ENCODE measurements around the gene MRAS.
"Not testable (repeated sequence)": the region's sequence is repeated elsewhere in the genome, so short reads cannot be mapped to it uniquely, and the experiment has no call there.

MRAS gene

DNA sequence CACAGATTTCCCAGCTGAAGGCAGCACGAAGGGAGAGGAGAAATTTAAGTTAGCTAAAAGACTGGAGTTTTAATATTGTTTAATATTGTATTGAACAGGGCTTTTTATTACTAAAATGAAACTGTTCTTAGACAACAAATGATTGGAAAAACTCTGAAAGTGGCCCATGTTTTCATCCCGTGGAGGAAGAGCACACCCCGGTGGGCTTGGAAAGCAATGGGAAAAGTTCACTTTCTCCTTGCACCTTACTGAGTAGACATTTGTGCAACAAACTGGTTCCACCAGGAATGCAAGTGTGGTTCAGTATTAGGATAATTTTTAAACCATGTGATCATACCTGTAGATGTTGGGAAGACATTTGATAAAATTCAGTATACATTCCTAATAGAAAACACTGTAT lies 77.8 kb downstream of the MRAS start:
- DNase-seq = no peak

DNA sequence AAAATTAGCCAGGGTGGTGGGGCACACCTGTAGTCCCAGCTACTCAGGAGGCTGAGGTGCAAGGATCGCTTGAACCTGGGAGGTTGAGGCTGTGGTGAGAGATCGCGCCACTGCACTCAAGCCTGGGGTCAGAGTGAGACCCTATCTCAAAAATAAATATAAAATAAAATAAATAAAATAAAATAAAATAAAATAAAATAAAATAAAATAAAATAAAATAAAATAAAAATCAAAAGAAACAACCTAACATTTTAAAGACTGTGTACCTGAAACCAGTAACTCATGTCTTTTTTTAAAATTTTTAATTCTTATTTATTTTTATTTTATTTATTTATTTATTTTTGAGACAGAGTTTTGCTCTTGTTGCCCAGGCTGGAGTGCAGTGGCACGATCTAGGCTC lies 78.4 kb downstream of the MRAS start:
- DNase-seq = not testable (repeated sequence)

DNA sequence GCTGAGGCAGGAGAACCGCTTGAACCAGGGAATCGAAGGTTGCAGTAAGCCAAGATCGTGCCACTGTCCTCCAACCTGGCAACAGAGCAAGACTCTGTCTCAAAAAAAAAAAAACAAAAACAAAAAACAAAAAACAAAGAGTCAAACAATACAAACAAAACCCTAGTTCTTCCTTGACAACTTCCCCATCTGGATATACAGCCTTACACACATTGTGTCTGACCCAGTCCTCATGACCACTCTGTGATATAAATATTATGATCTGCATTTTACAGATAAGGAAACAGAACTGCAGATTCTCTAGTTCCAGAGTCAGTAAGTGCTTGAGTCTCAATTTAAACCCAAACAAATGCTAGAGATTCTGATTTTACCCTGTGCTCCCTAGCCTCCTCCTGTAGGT lies 81.3 kb downstream of the MRAS start:
- no peak for DNase-seq

DNA sequence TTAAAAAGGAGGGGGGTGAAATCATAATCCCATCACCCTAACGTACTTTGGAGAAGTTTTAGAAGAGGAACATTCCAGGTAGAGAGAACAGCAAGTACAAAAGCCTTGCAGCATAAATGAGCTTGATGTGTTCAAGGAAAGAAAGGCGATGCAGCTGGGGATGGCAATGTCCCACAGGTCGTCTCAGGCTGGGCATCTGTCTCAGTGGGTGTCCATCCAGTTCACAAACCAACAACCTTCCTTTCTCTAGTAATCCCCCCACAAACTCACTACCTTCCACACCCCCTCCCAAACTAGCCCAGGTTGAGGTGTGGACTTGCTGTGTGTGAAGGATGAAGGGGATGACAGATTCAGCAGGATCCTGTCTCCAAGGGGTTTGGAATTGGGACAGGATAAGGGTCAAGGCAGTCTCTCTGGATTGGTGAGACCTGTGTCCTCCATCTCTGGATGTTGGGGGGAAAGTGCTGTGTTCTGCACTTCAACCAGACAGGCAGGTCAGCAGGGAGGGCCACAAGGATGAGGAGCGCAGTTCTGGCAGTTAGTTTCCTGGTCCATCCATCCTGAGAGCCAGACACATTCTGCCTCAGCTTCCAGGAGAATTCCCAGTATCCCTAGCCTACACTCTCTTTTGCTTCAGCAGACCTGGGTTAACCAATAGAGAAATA lies 84.3 kb downstream of the MRAS start:
- DNase-seq = no peak

DNA sequence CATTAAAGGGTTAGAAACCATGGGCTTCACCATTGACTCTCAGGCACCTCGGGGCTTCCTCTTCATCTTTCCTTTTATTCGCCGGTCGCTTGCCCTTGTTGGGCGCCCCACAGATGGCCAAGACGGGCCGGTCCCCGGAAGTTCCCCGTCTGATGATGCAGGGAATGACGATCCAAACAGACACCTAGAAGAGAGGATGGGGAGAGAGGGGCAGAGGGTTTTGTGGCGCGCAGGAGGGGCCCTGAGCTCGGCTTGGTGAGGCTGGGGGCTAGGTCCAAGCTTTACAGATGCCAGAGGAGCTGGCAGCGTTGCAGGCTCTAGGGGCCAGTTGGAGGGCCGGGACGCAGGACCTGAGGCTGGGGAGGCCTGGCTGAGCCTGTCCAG lies 85.5 kb downstream of the MRAS start:
- DNase-seq = no peak

DNA sequence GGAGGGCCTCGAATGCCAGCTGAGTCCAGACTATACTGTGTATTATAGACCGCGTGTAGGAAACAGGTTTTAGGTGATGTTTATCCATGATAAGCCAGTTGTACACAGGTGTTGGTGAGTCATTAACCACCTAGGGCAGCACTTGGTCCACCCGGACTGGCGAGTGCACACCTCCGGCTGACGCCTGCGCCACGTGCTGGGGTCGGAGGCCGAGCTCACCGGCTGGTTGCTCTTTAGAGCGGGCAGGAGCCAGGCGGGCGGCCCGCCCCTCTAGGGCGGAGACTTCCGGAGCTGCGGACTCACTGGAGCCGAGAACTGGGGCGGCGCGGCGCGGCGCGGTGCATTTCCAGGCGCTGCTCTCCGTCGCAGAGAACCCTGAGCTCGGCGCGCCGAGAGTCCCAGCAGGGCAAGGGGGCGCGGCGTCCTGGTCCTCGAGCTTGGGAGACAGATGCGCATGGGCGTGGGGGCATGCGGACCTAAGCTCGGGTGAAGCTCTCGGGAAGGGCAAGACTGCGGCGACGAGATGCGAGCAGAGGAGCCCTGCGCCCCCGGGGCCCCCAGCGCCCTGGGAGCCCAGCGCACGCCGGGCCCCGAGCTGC lies 86.0 kb downstream of the MRAS start, which contains the start of gene ESYT3:
TSS of gene ESYT3 (plus strand) at position 341 of the 599 bp plus-strand sequence. CDS start at position 524, 183 bp downstream.
- peak; percentile 7 for DNase-seq

DNA sequence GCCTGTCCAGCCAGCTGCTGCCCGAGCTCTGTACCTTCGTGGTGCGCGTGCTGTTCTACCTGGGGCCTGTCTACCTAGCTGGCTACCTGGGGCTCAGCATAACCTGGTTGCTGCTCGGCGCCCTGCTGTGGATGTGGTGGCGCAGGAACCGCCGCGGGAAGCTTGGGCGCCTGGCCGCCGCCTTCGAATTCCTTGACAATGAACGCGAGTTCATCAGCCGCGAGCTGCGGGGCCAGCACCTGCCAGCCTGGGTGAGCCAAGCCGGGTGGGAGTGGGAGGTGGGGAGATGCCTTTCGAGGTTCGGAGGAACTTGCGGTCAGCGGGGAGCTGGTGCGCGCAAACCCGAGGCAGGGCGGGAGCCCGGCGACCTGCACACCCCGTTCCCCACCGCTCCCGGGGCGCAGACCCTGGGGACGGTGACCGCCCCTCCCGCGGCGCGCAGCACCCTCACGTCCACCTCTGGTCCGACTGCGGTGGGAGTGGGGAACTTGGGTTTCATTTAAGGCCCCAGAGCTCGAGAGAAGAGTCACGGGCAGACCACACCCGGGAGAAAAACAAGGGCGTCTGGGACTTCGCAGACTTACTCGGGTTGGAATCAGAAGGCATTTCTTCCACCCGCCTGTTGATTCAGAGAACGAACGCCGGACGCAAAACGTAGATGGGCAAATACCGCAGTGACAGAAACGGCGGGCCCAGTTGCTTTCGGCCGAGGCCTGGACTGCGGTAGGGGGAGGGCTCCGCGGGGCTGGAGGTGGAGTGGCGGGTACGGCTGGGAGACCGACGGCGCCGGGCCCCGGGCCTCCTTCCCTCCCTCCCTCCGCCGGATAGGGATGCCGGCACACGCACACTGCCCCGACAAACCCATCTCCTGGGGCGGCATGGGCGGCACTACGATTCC lies 86.7 kb downstream of the MRAS start:
- no peak for DNase-seq

DNA sequence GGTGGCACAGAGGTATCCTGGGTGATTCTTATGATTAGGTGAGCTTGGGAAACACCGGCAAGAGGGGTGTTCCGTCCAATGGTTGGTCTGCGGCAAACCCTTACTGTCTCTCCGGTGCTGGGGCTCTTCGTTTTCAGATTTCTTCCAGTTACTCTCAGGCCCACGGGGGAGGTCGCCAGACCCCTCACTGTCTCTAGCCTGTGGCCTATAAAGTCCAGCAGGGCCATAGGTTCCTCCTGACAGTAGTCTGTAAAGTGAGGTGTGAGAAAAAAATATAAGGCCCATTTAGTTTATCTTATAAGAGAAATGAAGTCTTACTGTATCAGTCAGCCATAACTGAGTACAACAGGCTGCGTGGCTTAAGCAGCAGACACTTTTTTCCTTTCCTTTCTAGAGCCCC lies 87.5 kb downstream of the MRAS start:
- no peak for DNase-seq

DNA sequence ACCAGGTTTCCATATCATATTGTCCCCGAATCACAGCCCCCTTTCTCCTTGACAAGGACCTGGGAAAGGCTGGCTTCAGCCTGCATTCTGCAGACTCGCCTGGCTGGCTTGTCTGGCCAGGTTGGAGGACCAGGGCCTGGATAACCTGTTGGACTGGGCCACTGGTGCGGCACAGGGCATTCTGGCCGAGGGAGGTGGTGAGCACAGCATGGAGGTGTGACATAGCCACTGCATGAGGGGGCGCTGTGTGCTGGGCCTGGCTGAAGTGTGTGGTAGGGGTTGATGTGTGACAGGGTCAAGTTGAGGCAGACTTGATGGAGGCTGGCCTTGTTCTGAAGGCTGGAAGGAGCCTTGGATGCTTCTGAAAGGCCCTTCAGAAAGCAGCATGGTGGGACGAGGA lies 88.9 kb downstream of the MRAS start:
- no peak for DNase-seq

DNA sequence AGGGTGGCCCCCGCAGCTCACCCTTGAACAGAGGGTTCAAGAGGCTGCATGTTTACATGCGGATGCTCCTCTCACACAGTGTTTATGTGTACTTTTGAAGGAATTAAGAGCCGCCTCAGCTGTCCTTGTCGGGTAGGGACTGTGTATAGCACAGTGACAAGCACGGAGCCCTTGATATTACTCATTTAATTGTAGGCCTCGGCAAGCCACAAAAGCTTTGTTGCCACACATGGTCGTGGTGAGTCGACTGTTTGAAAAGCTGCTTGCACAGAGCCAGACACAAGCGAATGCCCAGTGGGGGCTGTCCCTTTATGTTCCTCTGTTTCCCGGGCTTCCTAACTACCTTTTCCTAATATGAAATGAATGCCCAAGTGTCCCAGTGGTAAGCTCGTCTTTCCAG lies 90.5 kb downstream of the MRAS start:
- no peak for DNase-seq

DNA sequence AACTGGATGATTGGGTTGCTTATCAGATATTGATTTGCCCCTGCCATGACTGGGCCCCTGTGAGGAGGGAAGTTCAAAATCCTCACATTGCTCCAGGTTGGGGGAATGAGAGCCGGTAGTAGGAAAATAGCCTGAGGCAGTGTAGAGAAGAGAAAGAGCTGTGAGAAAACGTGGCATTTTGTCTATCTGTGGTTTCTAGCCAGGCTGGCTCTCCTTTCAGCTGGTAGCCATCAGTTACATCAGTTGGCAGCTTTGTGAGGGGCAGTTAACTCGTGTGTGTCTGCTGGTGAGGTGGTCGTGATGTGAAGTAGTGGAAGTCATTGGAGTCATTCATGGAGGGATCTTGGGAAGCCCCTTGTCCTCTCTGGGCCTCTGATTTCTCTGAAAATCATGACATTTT lies 91.3 kb downstream of the MRAS start:
- no peak for DNase-seq

DNA sequence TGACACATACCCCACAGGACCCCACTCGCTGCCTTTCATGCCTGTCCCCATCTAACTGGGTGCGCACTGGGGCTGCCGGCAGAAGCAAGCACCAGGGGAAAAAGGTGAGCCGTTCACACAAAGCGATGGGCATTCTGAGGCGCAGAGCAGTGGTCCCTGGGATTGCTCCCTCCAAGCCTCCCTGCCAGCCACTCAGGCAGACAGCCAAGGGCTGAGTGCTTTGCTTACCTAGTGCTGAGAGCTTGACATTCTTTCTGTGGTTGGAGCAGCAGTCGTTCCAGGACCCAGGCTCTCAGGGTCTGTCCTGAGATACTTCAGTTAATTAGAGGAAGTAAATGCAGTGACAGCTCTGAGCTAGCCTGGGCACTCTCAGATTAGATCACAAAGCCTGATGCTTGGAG lies 91.7 kb downstream of the MRAS start:
- no peak for DNase-seq

DNA sequence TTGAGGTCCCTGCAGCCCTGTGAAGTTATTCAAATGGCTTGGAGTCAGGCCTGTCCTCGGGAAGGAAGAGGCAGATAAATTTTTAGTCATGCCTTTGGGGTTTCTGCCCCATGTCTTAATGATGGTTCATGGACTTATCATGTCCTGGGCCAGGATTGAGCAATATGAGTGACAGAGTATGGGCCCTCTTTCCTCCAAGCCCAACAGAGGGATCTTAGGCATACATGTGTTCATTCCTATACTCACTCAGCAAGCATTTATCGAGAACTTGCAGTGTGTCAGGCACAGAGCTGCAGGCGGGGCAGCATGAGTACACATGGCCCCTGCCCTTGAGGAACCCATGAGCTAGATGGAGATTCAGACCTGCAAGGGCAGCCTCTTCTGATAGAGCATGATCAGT lies 92.2 kb downstream of the MRAS start:
- DNase-seq = no peak

DNA sequence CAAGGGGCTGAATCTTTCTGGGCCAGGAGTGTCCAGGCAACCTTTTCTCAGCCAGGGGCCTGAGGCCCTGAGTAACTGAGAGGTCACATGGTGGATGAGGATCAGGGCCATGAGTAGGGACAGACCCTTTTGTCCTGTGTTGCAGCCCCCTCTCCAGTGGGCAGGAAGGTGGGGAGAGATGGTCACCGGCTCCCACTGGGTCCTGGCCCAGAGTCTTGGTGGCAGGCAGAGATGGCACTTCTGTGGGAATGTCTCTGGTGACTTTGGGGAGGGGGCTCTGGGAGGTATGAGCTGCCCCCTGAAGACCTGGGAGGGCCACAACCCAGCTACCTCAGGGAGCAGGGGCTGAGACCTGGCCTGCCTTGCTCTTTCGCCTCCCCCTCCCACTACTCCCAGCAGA lies 92.9 kb downstream of the MRAS start:
- DNase-seq = no peak

DNA sequence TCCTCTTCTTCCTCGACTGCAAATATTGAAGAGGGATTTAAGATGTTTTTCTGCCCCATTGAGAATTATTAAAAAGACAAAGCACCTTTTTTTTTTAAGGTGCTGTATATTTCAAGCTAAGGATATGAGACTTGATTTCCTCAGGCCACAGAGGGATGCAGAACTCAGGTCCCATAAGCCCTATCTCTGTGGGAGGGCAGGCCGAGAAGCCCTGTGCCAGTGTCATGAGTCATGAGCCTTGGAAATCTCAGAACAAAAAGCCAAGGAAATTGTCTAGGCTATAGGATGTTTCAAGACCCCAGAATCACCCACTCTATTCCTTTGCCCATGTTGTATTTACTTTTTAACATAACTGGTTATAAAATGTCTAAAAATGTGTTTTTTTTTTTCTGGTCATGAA lies 93.4 kb downstream of the MRAS start:
- no peak for DNase-seq

DNA sequence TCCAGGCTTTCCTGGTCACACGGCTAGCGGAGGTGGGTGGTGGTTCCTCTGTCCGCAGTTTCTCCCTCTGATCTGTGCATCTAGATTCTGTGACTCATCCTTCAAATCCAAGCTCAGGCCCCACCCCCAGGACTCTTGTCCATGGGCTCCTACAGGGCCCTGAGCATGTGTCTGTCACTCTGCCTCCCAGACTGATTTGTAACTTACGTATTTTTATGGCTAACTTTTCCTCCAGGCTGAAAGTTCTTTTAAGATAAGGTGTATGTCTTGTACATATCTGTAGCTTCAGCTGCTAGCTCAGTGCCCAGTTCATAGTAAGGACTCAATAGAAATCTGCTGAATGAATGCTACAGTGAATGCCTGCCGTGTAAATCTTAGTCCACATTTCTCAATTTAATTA lies 94.1 kb downstream of the MRAS start:
- DNase-seq = no peak

DNA sequence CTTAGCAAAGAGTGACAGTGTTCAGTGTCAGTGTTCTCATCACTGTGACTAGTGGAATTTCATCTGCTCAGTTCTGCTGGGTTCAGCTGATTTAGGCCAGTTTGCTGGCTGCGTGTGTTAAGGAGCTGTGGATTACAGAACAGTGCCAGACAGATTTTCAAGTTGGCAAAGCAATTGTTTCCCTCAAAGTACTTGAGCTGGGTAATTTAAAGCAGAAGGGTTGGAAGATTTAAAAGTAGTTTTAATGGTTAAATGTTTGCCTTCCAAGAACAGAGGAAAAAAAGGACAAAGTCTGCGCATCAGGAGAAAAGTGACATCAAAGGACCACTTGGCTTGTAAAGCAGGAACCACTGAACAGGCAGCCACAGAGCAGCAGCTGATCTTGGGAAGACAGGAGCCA lies 94.7 kb downstream of the MRAS start:
- DNase-seq = no peak

DNA sequence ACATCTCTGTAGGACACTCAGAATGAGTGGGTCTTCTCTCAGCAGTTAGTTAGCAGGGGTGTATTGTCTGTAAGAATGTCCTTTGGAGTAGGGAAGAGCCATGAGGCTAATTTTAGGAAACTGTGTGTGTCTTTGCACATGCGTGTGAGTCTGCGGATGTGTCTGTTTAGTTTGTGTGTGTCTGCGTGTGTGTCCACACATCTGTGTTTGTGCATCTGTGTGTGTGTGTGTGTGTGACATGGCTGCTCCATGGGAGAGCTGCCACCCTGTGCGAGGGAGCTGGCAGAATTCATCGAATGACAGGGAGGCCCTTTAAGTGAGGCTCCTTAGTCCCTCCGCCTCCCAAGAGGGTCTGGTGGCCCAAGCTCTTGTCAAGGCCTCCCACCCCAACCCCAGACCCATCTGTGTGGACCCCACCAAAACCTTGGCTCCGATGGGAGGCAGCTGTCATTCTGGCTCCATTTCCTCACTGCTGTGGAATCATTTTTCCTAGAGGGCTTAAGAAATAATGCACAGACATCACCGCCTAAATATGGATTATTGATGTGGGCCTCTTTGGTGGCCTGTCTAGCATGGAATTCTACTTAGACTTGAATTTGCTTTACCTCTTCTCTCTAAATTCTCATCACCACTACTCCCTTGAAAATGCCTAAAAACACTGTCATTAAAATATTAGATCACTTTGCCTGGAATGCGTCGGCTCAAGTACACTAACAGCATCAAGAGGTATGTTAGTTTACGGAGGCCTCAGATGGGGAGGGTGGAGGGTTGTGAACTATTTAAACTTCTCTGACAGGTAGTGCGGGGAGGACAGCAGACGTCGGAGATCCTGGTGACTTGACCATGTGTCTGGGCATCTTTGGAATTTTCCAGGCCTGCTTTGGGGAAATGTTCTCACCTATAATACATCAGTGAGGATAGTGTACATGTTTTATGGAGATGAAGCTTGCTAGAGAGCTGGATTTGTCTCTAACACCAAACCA lies 95.4 kb downstream of the MRAS start:
- no peak for DNase-seq

DNA sequence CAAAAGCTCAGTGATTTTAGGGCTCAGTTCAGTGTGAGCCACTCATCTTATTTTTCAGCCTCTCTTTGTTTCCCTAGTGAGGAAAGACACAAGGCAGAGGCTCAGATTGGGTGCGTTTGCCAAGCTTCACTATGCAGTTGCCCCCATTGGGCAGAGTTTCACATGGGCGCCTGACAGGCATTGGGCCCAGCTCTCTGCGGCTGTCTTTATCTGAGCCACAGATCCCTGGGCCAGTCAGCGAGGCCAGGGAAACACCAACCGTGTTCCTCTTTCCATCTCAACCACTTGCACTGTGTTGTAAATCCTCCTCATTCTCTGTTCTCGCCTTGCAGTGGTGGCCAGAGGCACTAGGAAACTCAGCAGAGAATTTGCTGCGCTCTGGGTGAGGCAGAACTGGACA lies 96.9 kb downstream of the MRAS start:
- no peak for DNase-seq

DNA sequence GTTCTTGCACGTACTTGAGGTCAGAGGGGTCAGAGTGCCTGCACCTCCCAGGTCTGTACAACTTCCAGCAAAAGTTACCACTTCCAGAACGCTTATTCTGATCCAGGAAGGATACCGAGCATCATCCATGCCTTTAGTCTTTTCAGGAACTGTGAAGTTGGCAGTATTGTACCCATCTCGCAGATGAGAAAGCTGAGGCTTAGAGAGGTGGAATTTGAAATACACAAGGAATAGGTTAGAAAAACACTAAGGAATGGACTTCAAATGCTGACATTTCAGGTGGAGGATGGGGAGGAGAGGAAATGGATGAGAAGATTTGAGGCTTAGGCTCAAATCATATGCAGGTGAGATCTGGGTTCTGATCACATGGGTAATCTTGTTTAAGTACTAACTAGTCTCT lies 97.3 kb downstream of the MRAS start:
- no peak for DNase-seq

DNA sequence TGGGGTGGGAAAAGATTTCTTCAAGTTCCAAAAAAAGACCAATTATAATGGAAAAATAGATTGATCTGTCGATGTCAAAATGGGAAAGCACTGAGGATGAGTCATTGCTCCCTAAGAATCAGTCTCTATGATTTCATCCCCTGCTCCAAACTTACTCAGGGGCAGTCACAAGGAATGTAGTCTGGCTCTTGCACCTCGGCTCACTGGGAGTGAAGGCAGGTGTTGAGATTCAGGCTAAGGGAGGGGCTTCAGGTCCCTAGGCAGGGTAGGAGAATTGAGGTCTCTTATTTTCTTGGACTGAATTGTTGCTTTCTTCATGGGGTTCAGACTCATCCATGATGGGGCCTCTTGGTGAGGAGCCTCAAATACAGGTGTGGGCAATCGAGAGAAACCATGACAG lies 100.3 kb downstream of the MRAS start:
- no peak for DNase-seq

DNA sequence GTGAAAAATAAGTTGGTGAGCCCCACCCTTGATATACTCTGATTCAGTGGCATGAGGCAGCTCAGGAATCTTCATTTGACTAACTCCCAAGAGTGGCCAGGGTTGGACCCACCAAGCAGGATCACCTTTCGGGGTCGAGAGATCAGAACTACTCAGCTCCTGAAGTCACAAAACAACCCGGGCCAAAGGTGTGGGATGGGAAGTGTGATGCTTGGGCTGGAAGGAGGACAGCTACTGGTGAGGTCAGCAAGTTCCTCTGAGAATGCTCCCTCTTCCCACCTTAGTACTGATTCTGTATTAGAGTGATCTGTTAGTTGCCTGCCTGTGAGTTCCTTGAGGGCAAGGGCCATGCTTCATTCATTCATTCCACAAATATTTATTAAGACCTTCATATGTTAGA lies 101.1 kb downstream of the MRAS start:
- no peak for DNase-seq

DNA sequence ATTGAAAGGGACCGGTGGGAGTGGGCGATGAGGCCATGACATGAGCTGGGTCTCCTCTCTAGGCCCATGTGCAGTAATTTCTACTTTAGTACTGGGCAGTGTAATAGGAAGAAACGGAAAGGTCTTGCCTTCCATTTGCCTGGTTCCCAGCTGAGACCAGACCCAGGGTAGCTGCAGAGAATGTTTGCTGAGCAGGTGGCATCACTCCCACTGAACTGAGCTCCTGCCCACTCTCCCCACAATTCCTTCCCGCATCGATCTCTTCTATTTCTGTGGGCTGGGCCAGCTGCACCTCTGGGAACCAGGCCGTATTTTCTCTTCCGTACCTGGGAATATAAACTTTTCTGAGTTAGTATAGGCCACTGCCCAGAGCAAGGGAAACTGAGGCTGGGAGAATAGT lies 101.8 kb downstream of the MRAS start:
- DNase-seq = no peak
